ENCODE results near the gene RCE1.

RCE1 gene

DNA sequence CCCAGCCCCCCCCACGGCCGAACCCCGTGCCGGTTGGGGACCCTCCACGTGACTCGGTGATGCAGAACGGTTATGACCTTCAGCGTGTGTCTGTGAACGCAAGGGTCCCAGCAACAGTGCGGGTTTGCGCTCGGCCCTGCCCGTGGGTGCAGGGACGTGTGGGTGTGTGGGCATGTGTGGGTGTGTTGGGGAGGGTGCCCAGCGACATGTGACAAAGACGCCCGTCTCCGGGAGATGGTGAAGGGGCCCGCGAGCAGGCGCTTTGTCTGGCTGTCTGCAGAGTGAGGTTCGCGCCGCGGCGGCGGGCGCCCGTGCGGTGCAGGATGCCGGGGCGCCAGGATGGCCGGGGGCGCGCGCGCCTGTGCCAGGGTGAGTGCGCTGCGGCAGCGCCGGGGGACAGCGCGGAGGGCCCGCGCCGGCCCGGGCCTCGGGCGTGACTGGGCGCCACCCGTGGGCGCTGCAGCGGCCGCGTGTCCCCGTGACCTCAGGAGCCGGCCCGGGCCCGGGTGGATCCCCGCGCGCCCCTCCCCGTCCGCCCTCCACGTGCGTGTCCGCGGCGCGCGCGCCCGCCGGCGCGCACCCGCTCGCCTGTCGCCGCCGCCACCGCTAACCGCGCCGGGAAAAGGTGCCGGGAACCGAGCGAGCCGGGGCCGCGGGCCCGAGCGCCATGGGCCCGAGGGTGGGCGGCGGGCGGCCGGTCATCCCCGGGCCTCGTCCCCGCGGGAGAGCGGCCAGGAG is 13.4 kb downstream of the RCE1 start, which contains the start of gene LRFN4 (continued):
- TF ChIP-seq, protein P1, sequence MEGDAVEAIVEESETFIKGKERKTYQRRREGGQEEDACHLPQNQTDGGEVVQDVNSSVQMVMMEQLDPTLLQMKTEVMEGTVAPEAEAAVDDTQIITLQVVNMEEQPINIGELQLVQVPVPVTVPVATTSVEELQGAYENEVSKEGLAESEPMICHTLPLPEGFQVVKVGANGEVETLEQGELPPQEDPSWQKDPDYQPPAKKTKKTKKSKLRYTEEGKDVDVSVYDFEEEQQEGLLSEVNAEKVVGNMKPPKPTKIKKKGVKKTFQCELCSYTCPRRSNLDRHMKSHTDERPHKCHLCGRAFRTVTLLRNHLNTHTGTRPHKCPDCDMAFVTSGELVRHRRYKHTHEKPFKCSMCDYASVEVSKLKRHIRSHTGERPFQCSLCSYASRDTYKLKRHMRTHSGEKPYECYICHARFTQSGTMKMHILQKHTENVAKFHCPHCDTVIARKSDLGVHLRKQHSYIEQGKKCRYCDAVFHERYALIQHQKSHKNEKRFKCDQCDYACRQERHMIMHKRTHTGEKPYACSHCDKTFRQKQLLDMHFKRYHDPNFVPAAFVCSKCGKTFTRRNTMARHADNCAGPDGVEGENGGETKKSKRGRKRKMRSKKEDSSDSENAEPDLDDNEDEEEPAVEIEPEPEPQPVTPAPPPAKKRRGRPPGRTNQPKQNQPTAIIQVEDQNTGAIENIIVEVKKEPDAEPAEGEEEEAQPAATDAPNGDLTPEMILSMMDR (tag by site-specific recombination; IDR thresholded peaks at IDR 0.05): no peak
- TF ChIP-seq ZFP3 (tag by site-specific recombination; IDR thresholded peaks at IDR 0.05; ENCODE audit: low read depth) (no peak), KLF8 (tag by site-specific recombination; IDR thresholded peaks at IDR 0.05) (peak; percentile 94), ZNF777 (tag by site-specific recombination; IDR thresholded peaks at IDR 0.05; ENCODE audit: borderline replicate concordance) (no peak), ZNF561 (tag by site-specific recombination; IDR thresholded peaks at IDR 0.05; ENCODE audit: borderline replicate concordance) (no peak), GLIS1 (tag by site-specific recombination; IDR thresholded peaks at IDR 0.05) (peak; percentile 69), ZBTB8A (tag by site-specific recombination; IDR thresholded peaks at IDR 0.05) (peak; percentile 97), SP3 (tag by site-specific recombination; IDR thresholded peaks at IDR 0.05) (peak; percentile 34; the same call in 1 of the 2 replicates), ZNF623 (tag by site-specific recombination; IDR thresholded peaks at IDR 0.05) (no peak), ZNF266 (tag by site-specific recombination; IDR thresholded peaks at IDR 0.05; ENCODE audit: low read depth) (no peak), ZNF600 (tag by site-specific recombination; IDR thresholded peaks at IDR 0.05) (peak; percentile 8; the same call in 1 of the 2 replicates), KLF9 (tag by site-specific recombination; IDR thresholded peaks at IDR 0.05; ENCODE audit: low read depth) (peak; percentile 93), KLF16 (tag by site-specific recombination; IDR thresholded peaks at IDR 0.05) (peak; percentile 74), KLF10 (tag by site-specific recombination; IDR thresholded peaks at IDR 0.05) (peak; percentile 97), ZNF169 (tag by site-specific recombination; IDR thresholded peaks at IDR 0.05) (no peak), ZEB2 (tag by site-specific recombination; IDR thresholded peaks at IDR 0.05) (peak; percentile 52; the same call in 1 of the 2 replicates), BCL11B (tag by site-specific recombination; IDR thresholded peaks at IDR 0.05; ENCODE audit: low read depth) (no peak), BCL11A (tag by site-specific recombination; IDR thresholded peaks at IDR 0.05; ENCODE audit: low read depth) (peak; percentile 38; the same call in 1 of the 2 replicates), EGR2 (tag by site-specific recombination; IDR thresholded peaks at IDR 0.05; ENCODE audit: low read depth) (peak; percentile 96), ZNF335 (tag by site-specific recombination; conservative IDR thresholded peaks at IDR 0.05) (peak; percentile 71), ZNF239 (tag by site-specific recombination; IDR thresholded peaks at IDR 0.05) (no peak)
- TF ChIP-seq, protein P2, sequence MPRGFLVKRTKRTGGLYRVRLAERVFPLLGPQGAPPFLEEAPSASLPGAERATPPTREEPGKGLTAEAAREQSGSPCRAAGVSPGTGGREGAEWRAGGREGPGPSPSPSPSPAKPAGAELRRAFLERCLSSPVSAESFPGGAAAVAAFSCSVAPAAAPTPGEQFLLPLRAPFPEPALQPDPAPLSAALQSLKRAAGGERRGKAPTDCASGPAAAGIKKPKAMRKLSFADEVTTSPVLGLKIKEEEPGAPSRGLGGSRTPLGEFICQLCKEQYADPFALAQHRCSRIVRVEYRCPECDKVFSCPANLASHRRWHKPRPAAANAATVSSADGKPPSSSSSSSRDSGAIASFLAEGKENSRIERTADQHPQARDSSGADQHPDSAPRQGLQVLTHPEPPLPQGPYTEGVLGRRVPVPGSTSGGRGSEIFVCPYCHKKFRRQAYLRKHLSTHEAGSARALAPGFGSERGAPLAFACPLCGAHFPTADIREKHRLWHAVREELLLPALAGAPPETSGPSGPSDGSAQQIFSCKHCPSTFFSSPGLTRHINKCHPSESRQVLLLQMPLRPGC (tag by site-specific recombination; IDR thresholded peaks at IDR 0.05): 0 out of 2 replicates have a peak, but pooled peaks have one; percentile 24
- TF ChIP-seq, protein P3, sequence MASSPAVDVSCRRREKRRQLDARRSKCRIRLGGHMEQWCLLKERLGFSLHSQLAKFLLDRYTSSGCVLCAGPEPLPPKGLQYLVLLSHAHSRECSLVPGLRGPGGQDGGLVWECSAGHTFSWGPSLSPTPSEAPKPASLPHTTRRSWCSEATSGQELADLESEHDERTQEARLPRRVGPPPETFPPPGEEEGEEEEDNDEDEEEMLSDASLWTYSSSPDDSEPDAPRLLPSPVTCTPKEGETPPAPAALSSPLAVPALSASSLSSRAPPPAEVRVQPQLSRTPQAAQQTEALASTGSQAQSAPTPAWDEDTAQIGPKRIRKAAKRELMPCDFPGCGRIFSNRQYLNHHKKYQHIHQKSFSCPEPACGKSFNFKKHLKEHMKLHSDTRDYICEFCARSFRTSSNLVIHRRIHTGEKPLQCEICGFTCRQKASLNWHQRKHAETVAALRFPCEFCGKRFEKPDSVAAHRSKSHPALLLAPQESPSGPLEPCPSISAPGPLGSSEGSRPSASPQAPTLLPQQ (tag by site-specific recombination; IDR thresholded peaks at IDR 0.05): peak; percentile 44; the same call in 1 of the 2 replicates
- TF ChIP-seq, protein P4, sequence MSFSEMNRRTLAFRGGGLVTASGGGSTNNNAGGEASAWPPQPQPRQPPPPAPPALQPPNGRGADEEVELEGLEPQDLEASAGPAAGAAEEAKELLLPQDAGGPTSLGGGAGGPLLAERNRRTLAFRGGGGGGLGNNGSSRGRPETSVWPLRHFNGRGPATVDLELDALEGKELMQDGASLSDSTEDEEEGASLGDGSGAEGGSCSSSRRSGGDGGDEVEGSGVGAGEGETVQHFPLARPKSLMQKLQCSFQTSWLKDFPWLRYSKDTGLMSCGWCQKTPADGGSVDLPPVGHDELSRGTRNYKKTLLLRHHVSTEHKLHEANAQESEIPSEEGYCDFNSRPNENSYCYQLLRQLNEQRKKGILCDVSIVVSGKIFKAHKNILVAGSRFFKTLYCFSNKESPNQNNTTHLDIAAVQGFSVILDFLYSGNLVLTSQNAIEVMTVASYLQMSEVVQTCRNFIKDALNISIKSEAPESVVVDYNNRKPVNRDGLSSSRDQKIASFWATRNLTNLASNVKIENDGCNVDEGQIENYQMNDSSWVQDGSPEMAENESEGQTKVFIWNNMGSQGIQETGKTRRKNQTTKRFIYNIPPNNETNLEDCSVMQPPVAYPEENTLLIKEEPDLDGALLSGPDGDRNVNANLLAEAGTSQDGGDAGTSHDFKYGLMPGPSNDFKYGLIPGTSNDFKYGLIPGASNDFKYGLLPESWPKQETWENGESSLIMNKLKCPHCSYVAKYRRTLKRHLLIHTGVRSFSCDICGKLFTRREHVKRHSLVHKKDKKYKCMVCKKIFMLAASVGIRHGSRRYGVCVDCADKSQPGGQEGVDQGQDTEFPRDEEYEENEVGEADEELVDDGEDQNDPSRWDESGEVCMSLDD (tag by site-specific recombination; IDR thresholded peaks at IDR 0.05): peak; percentile 94
